IMR-90 (cell line): ENCODE measurements around the gene GRAMD1A. TPM values are rescaled to one million over a fixed set of nuclear protein-coding genes. Genes with fewer than 3 reads are reported as not detected.

Experiments used
- ATAC-seq: fragments of 200-7000 bp; cut with Tn5 transposase; 2 replicates; pipeline ENCODE4 v1.9.1; 2020; ENCODE audit warnings: low read depth, mild to moderate bottlenecking, moderate library complexity
- BruUV-seq: library from RNA; stranded (reverse); fragments of 400-500 nt; replicated peaks from 2 replicates; lab custom pipeline; 2021; lab: Mats Ljungman, UMichigan
- CTCF ChIA-PET: fragments of 300-600 bp; formaldehyde crosslinking; extraction: SDS; loops from one replicate; lab custom pipeline; 2021; ENCODE audit warnings: antibody characterized with exemption; lab: Yijun Ruan, JAX
- POLR2A ChIA-PET: fragments of 300-600 bp; sonication (Branson Sonifier 250); formaldehyde crosslinking; loops from one replicate; lab custom pipeline; 2022; ENCODE audit warnings: antibody characterized with exemption; ENCODE audit not compliant: unreplicated experiment; lab: Charles Lee
- DNase-seq: peaks from one replicate; pipeline ENCODE4 v3.0.0; 2013
- H2AFZ ChIP-seq: replicated peaks from 2 replicates; pipeline ENCODE3; 2013; ENCODE audit warnings: low read length, mild to moderate bottlenecking; ENCODE audit not compliant: poor library complexity
- H2AK5ac ChIP-seq: 2 replicates; pipeline ENCODE4 v1.6.1; 2013; ENCODE audit warnings: low read depth, low read length, inconsistent platforms
- H2AK9ac ChIP-seq: replicated peaks from 2 replicates; pipeline ENCODE3; 2013; ENCODE audit warnings: mild to moderate bottlenecking, low read depth, low read length, moderate library complexity; ENCODE audit not compliant: poor library complexity
- H2BK120ac ChIP-seq: 2 replicates; pipeline ENCODE4 v1.6.1; 2013; ENCODE audit warnings: low read depth, low read length, inconsistent platforms
- H2BK15ac ChIP-seq: 3 replicates; pipeline ENCODE4 v1.6.1; 2013; ENCODE audit warnings: low read depth, low read length, inconsistent platforms
- H2BK20ac ChIP-seq: 2 replicates; pipeline ENCODE4 v1.6.1; 2013; ENCODE audit warnings: low read depth, mild to moderate bottlenecking, inconsistent platforms, low read length, moderate library complexity
- H2BK5ac ChIP-seq: 2 replicates; pipeline ENCODE4 v1.6.1; 2013; ENCODE audit warnings: mild to moderate bottlenecking, low read depth, low read length, inconsistent platforms; ENCODE audit not compliant: poor library complexity, severe bottlenecking
- H3K14ac ChIP-seq: replicated peaks from 2 replicates; pipeline ENCODE4 v1.6.1; 2013; ENCODE audit warnings: low read depth, low read length, inconsistent platforms
- H3K18ac ChIP-seq: 2 replicates; pipeline ENCODE4 v1.6.1; 2013; ENCODE audit warnings: low read depth, low read length, control low read depth
- H3K23ac ChIP-seq: 2 replicates; pipeline ENCODE4 v1.6.1; 2013; ENCODE audit warnings: low read depth, low read length, inconsistent platforms
- H3K27ac ChIP-seq: 2 replicates; pipeline ENCODE4 v1.5.1; 2013; ENCODE audit warnings: mild to moderate bottlenecking, control low read depth, low read length; ENCODE audit not compliant: insufficient read depth
- H3K27me3 ChIP-seq: 2 replicates; pipeline ENCODE4 v1.6.1; 2013; ENCODE audit warnings: low read length; ENCODE audit not compliant: control insufficient read depth, insufficient read depth
- H3K36me3 ChIP-seq: 2 replicates; pipeline ENCODE4 v1.6.1; 2013; ENCODE audit warnings: low read length, mixed read lengths; ENCODE audit not compliant: control insufficient read depth, insufficient read depth
- H3K4ac ChIP-seq: 2 replicates; pipeline ENCODE4 v1.6.1; 2013; ENCODE audit warnings: low read depth, low read length, inconsistent platforms
- H3K4me1 ChIP-seq: 2 replicates; pipeline ENCODE4 v1.6.1; 2013; ENCODE audit warnings: low read length, mixed read lengths; ENCODE audit not compliant: control insufficient read depth, insufficient read depth
- H3K4me2 ChIP-seq: 2 replicates; pipeline ENCODE4 v1.6.1; 2013; ENCODE audit warnings: low read depth, mild to moderate bottlenecking, control low read depth, low read length, moderate library complexity
- H3K4me3 ChIP-seq: 2 replicates; pipeline ENCODE4 v1.5.1; 2013; ENCODE audit warnings: low read depth, mild to moderate bottlenecking, control low read depth, low read length, moderate library complexity; ENCODE audit not compliant: insufficient read depth
- H3K56ac ChIP-seq: 2 replicates; pipeline ENCODE4 v1.6.1; 2013; ENCODE audit warnings: low read length, inconsistent platforms; ENCODE audit not compliant: insufficient read depth; ENCODE audit errors: extremely low read depth
- H3K79me1 ChIP-seq, 2 experiments: 2 replicates each; pipeline ENCODE4 v1.6.1; 2013; ENCODE audit warnings: low read length in 2 of 2, inconsistent platforms in 1 of 2, low read depth in 1 of 2
- H3K9ac ChIP-seq: 2 replicates; pipeline ENCODE4 v1.6.1; 2013; ENCODE audit warnings: low read depth, low read length, control low read depth
- H3K9me1 ChIP-seq: 2 replicates; pipeline ENCODE4 v1.6.1; 2013; ENCODE audit warnings: low read length, inconsistent platforms; ENCODE audit not compliant: insufficient read depth
- H3K9me3 ChIP-seq: 2 replicates; pipeline ENCODE4 v1.6.1; 2013; ENCODE audit warnings: low read length; ENCODE audit not compliant: control insufficient read depth, insufficient read depth
- H4K20me1 ChIP-seq: 2 replicates; pipeline ENCODE4 v1.6.1; 2013; ENCODE audit warnings: low read length, inconsistent platforms; ENCODE audit not compliant: insufficient read depth
- H4K5ac ChIP-seq: 2 replicates; pipeline ENCODE4 v1.6.1; 2013; ENCODE audit warnings: mild to moderate bottlenecking, low read depth, low read length, control low read depth
- H4K8ac ChIP-seq, 2 experiments: 2 replicates each; pipeline ENCODE4 v1.6.1; 2013; ENCODE audit warnings: low read depth in 2 of 2, low read length in 2 of 2, control low read depth in 1 of 2, inconsistent platforms in 1 of 2
- H4K91ac ChIP-seq: 2 replicates; pipeline ENCODE4 v1.6.1; 2013; ENCODE audit warnings: low read depth, low read length, inconsistent platforms; ENCODE audit not compliant: insufficient read depth
- BHLHE40 ChIP-seq: fragments of 150-350 bp; IDR thresholded peaks from 2 replicates; pipeline ENCODE4 v1.6.1; 2016; ENCODE audit warnings: mild to moderate bottlenecking, low read depth, low read length
- CHD1 ChIP-seq: IDR thresholded peaks from 2 replicates; pipeline ENCODE4 v1.6.1; 2012; ENCODE audit warnings: low read depth, low read length, improper control_type of control experiment
- MAFK ChIP-seq: IDR thresholded peaks from 2 replicates; pipeline ENCODE4 v1.6.1; 2012; ENCODE audit warnings: low read depth, low read length, improper control_type of control experiment
- MXI1 ChIP-seq: IDR thresholded peaks from 2 replicates; pipeline ENCODE4 v1.6.1; 2012; ENCODE audit warnings: low read depth, mild to moderate bottlenecking, low read length, moderate library complexity, borderline replicate concordance
- RAD21 ChIP-seq: IDR thresholded peaks from 2 replicates; pipeline ENCODE4 v1.6.1; 2012; ENCODE audit warnings: low read length, improper control_type of control experiment
- RFX5 ChIP-seq: IDR thresholded peaks from 2 replicates; pipeline ENCODE4 v1.8.0; 2012; ENCODE audit warnings: low read depth, mild to moderate bottlenecking, low read length, moderate library complexity
- WGBS, 2 experiments: methylation state at CpG; one replicate each; pipeline versions ENCODE4 v1.1.5 to v1.1.7; 2013; ENCODE audit warnings: missing lambda C conversion rate in 2 of 2; ENCODE audit not compliant: insufficient read length in 1 of 2; ENCODE audit errors: extremely low coverage in 2 of 2; 5-methylcytosine and 5-hydroxymethylcytosine counted together
- dilution Hi-C: fragments of 300-500 bp; cut with HindIII; formaldehyde crosslinking; loops from one replicate; pipeline ENCODE4 v1.14.3; 2018; ENCODE audit warnings: low sequenced_read_pairs; ENCODE audit not compliant: unreplicated experiment
- in situ Hi-C: fragments of 300-500 bp; cut with MboI; formaldehyde crosslinking; loops from 3 replicates; pipeline ENCODE4 v1.14.3; 2019; ENCODE audit warnings: low sequenced_read_pairs, inconsistent platforms, mixed read lengths
- intact Hi-C: fragments of 100-400 bp; cut with micrococcal nuclease; formaldehyde crosslinking; loops from 2 replicates; pipeline ENCODE4 v1.10.0; 2022
- polyA plus RNA-seq, 3 experiments: library from polyadenylated mRNA; depleted of rRNA; stranded (reverse); fragments of >200 nt; gene quantifications; 2 replicates each; pipeline ENCODE4 v1.2.3, GENCODE V29; 2012; ENCODE audit warnings: low replicate concordance in 1 of 3
- total RNA-seq: library from RNA; depleted of rRNA; stranded (reverse); fragments of >200 nt; gene quantifications from 2 replicates; pipeline ENCODE4 v1.2.3, GENCODE V29; 2012

GRAMD1A gene
- total and polyA plus RNA-seq, 2 of the 4 experiments (the other 2 are of a cell fraction), result 11.1 to 63.0 TPM

DNA sequence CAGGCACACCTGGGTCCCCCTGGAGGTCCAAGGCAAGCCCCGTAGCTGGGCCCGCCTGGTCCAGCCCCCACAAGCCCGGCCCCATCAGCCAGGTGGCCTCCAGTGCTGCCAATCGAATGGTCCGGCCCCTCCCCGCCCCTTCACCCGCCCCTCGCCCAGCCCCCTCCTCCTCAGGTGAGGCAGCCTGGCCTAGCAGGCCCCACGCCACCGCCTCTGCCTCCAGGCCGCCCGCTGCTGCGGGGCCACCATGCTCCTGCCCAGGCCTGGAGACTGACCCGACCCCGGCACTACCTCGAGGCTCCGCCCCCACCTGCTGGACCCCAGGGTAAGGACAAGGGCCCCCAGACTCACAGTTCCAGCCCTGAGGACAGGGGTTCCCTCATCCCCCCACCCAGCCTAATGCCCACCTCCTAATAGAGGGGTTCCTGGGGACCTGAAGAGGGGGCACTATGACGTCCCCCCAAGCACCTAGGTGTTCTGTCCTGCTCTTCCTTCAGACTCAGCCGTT lies 41.5 kb downstream of the GRAMD1A start, which contains the start of gene HPN (continued):
- no peak for TF ChIP-seq MXI1
- TF ChIP-seq BHLHE40, result no peak
- TF ChIP-seq RAD21, result no peak
- TF ChIP-seq CHD1, result no peak
- TF ChIP-seq RFX5, result no peak
- no peak for TF ChIP-seq MAFK

DNA sequence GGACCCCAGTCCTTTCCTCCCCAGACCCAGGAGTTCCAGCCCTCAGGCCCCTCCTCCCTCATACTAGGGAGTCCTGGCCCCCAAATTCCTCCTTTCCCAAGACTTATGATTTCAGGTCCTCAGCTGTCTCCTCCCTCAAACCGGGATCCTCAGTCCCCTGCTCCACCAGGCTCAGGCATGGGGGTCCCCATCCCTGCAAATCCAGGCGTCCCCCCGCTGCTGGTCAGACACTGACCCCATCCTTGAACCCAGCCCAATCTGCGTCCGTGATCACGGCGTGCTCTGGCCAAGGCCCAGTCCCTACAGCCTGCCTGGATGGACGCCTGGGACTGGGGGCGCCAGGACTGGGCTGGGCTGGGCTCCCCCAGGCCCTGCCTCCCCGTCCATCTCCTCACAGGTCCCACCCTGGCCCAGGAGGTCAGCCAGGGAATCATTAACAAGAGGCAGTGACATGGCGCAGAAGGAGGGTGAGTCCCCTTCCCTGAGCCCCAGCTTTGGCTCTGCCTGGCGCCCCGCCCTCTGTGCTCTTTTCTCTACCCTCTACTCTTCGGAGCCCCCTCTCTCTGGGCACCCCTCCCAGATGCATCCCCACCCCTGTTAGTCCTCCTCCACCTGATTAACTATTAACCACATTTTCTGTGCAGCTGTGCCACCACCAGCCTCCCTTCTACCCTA lies 42.1 kb downstream of the GRAMD1A start:
- Histone ChIP-seq H2BK120ac (no peak overlapping the region), H3K4ac (no peak overlapping the region), H2BK20ac (no peak overlapping the region), H4K8ac (no peak overlapping the region), H2AK9ac (no peak overlapping the region), H3K18ac (no peak overlapping the region), H4K20me1 (no peaks in the 10 kb centered on the region), H3K9me1 (no peaks in the 10 kb centered on the region), H4K5ac (no peak overlapping the region), H3K56ac (no peak overlapping the region), H2BK5ac (no peak overlapping the region), H3K4me1 (peaks cover 5% of the 10 kb centered on the region; the same call in 1 of the 2 replicates), H3K27me3 (peaks cover 9% of the 10 kb centered on the region; the same call in 1 of the 2 replicates), H3K4me3 (no peak overlapping the region), H3K9ac (no peak overlapping the region), H2AFZ (no peak overlapping the region), H3K36me3 (no peaks in the 10 kb centered on the region), H4K91ac (no peak overlapping the region), H3K14ac (no peak overlapping the region), H3K27ac (no peak overlapping the region), H2BK15ac (no peak overlapping the region), H3K9me3 (no peaks in the 10 kb centered on the region), H3K79me1 (no peaks in the 10 kb centered on the region), H3K23ac (no peak overlapping the region), H2AK5ac (no peak overlapping the region), H3K4me2 (no peak overlapping the region)
- in situ Hi-C loops, result no loop called here
- CTCF ChIA-PET, result no interaction called here
- DNase-seq (no peak), ATAC-seq (no peak)
- 56% methylated on average over 8 of the region's 14 CpGs; no CpG with 5 or more reads in 1 of the 2 experiments for WGBS, 2 experiments
- BruUV-seq, result no TSS peak
- no peak for TF ChIP-seq RAD21
- POLR2A ChIA-PET, result no interaction called here
- dilution Hi-C loops, result no loop called here
- intact Hi-C loops, result no loop called here
